HUES6 (cell line): ENCODE measurements around the gene SRC.

Source experiments
- H3K27ac ChIP-seq: 2 replicates; pipeline ENCODE4 v1.7.0; 2013; ENCODE audit warnings: low read depth, mild to moderate bottlenecking, low read length, inconsistent platforms
- H3K27me3 ChIP-seq: 2 replicates; pipeline ENCODE4 v1.6.1; 2013; ENCODE audit warnings: low read length; ENCODE audit not compliant: control insufficient read depth, insufficient read depth
- H3K36me3 ChIP-seq: 2 replicates; pipeline ENCODE4 v1.6.1; 2013; ENCODE audit warnings: low read length; ENCODE audit not compliant: control insufficient read depth, insufficient read depth
- H3K4me1 ChIP-seq: 2 replicates; pipeline ENCODE4 v1.6.1; 2013; ENCODE audit warnings: low read length; ENCODE audit not compliant: control insufficient read depth, insufficient read depth
- H3K4me3 ChIP-seq: 2 replicates; pipeline ENCODE4 v1.5.1; 2013; ENCODE audit warnings: low read depth, low read length
- H3K9ac ChIP-seq: one replicate; pipeline ENCODE4 v1.6.1; 2013; ENCODE audit warnings: mild to moderate bottlenecking, low read length
- H3K9me3 ChIP-seq: 2 replicates; pipeline ENCODE4 v1.6.1; 2013; ENCODE audit warnings: low read depth, low read length; ENCODE audit not compliant: control insufficient read depth, insufficient read depth

The SRC gene

DNA sequence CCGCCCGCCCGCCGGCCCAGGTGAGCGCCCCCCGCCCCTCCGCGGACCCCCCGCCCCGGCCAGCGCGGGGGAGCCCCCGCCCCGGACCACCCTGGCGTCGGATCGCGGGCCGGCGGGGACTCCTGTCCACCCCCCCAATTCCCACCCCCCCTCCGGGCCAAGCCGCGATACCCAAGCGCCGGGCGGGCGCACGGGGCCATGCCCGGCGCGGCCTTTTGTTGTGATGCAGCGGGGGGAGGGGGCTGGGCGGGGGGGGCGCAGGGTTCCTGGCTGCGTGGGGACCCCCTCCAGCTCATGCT is 245 bp downstream of the SRC start:
- Histone ChIP-seq H3K4me1 (peaks cover 38% of the 10 kb centered on the region), H3K4me3 (peak overlapping the region; percentile 69), H3K9ac (peak overlapping the region; percentile 56), H3K27ac (no peak overlapping the region), H3K9me3 (no peaks in the 10 kb centered on the region), H3K36me3 (peaks cover 23% of the 10 kb centered on the region; the same call in 1 of the 2 replicates), H3K27me3 (no peaks in the 10 kb centered on the region)

- no peaks in the 10 kb centered on the region for H3K27me3 ChIP-seq
- peak overlapping the region; percentile 77 for H3K9ac ChIP-seq
- no peak overlapping the region for H3K27ac ChIP-seq
These were observed 801 bp downstream of the SRC start for GRCh38 chr20:37346535-37347346.

GRCh38 chr20:37347347-37347823 is 1.4 kb downstream of the SRC start:
- no peaks in the 10 kb centered on the region for H3K9me3 ChIP-seq
- H3K27me3 ChIP-seq, result no peaks in the 10 kb centered on the region
- H3K4me1 ChIP-seq, result peaks cover 35% of the 10 kb centered on the region
- H3K36me3 ChIP-seq, result peaks cover 30% of the 10 kb centered on the region; the same call in 1 of the 2 replicates
- H3K4me3 ChIP-seq, result peak overlapping the region; percentile 69
- no peak overlapping the region for H3K27ac ChIP-seq
- peak overlapping the region; percentile 77 for H3K9ac ChIP-seq

More at GRCh38 chr20:37346535-37347346, 801 bp downstream of the SRC start:
- Histone ChIP-seq H3K36me3 (peaks cover 26% of the 10 kb centered on the region; the same call in 1 of the 2 replicates), H3K9me3 (no peaks in the 10 kb centered on the region), H3K4me1 (peaks cover 35% of the 10 kb centered on the region), H3K4me3 (peak overlapping the region; percentile 69)

DNA sequence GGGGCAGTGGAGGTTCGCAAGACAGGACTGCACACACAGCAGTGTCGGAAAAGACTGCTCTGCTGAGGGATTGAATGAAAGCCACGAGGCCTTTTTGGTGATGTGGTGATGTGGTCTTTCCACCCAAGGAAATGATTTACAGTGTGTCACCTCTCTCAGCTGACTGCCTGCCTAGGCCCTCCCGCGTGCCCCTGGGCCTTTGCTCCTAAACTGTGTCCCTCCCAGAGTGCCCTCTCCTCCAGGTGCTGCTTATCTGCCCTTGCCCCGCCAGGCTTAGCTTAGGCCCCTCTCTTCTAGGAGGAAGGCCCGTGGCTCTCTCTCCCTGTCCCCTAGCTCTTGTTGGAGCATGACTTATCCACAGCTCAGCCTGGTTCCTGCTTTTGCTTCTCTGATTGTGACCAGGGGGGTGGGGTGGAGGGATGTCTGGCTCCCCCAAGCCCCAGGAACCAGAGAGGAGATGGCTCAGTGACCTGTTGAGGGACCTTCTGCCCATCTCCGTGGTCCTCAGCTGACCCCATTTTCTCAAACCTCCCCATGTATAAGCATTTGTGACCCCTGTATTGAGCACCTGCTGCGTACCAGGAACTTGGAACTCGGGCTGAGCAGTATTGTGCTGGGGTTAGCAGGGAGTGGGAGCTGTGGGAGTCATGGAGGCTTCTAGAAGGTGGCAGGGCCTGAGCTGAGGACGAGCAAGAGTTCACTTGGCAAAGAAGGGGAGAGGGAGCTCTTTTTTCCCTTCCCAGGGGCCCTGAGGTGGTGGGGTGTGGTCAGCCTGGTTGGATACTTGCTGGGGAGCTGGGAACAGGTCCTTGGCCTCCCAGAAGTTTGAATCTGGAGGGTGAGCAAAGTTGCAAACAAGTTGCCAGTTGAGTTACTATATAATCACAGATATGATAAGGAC is 2.2 kb downstream of the SRC start:
- Histone ChIP-seq H3K36me3 (peaks cover 30% of the 10 kb centered on the region; the same call in 1 of the 2 replicates), H3K27ac (no peak overlapping the region), H3K4me1 (peaks cover 35% of the 10 kb centered on the region), H3K9ac (peak overlapping the region; percentile 77), H3K4me3 (peak overlapping the region; percentile 69; the same call in 1 of the 2 replicates), H3K27me3 (no peaks in the 10 kb centered on the region), H3K9me3 (no peaks in the 10 kb centered on the region)

DNA sequence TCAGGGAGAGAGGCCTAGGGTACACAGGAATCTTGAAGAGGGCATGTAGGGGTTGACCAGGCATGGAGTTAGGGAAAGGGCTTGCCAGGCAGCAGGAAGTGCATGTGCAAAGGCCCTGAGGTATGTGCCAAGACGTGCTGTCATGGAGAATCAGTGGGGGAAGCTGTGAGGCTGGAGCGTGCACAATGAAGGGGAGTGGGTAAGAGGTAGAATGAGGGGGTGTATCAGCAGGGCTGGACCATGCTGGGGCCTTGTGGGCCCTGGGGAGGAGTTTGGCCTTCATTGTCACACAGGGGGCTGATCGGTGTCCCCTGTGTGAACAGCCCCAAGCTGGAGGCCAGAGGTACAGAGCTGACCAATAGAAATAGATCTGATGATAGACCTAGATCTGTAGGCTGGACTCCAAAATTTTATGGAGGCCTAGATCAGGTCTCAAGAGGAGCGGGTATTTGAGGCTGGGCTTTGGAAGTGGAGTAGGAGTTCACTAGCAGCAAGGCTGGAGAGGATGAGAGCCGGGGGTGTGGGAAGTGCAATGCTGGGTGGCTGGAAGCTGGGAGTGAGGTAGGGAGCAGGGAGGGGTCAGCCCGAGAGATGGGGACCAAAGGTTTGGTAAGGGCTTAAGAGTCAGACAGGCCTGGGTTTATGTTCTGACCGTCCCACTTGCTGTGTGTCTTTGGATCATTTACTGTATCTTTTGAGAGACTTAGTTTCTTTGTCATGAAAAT is 3.0 kb downstream of the SRC start:
- H3K36me3 ChIP-seq, result peaks cover 36% of the 10 kb centered on the region; the same call in 1 of the 2 replicates
- H3K4me1 ChIP-seq, result peaks cover 35% of the 10 kb centered on the region
- H3K4me3 ChIP-seq, result no peak overlapping the region; the same call in 1 of the 2 replicates
- no peaks in the 10 kb centered on the region for H3K27me3 ChIP-seq
- no peaks in the 10 kb centered on the region for H3K9me3 ChIP-seq
- H3K27ac ChIP-seq, result no peak overlapping the region
- H3K9ac ChIP-seq, result peak overlapping the region; percentile 21

- peaks cover 40% of the 10 kb centered on the region; the same call in 1 of the 2 replicates for H3K36me3 ChIP-seq
- peak overlapping the region; percentile 21 for H3K9ac ChIP-seq
- no peak overlapping the region for H3K27ac ChIP-seq
- H3K4me3 ChIP-seq, result no peak overlapping the region; the same call in 1 of the 2 replicates
- H3K9me3 ChIP-seq, result no peaks in the 10 kb centered on the region
- no peaks in the 10 kb centered on the region for H3K27me3 ChIP-seq
- H3K4me1 ChIP-seq, result peaks cover 29% of the 10 kb centered on the region
These were observed 3.9 kb downstream of the SRC start for GRCh38 chr20:37349517-37350491.

DNA sequence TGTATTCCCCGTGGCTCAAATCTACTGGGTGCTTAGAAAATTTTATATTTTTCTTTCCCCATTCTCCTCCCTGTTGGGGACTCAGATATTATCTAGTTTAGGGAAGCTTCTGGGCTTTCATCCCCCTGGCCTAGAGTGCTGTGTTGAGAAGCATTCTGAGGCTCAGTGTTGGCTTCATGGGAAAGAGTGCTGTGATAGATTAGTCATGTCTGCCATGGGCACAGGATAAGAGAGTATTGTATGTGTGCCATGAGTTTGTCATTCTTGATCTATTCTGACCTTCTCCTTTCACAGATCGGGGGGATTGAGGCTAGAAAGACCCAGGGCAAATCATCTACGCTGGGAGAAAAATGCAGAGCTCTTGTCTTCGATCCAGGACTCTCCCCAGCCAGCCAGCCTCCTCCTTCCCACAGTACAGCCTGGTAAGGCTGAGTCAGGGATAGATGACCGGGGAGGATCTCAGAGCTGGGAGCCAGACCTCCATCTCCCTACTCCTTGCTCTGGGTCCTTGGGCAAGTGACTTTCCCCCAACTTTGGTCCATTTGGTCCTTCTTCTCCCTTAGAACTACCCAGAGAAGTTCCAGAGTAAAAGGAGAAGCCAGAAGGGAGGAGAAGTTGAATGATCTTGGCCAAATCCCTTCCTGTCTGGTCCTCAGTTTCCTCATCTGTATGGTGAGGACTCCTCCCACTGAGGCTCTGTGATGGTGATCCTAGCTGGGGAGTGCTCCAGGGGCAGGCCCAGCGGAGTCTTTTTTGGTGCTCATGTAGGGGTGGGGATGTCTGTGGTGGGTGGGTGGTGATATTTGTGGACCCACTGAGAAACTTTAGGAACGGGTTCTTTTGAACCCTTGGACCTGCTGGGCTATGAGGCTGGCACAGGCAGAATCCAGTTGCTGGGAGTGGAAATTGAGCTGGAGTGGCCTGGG is 5.0 kb downstream of the SRC start:
- Histone ChIP-seq H3K9me3 (no peaks in the 10 kb centered on the region), H3K27ac (no peak overlapping the region), H3K9ac (no peak overlapping the region), H3K4me3 (no peak overlapping the region), H3K27me3 (no peaks in the 10 kb centered on the region), H3K36me3 (peaks cover 40% of the 10 kb centered on the region; the same call in 1 of the 2 replicates), H3K4me1 (peaks cover 21% of the 10 kb centered on the region)

- Histone ChIP-seq H3K9ac (no peak overlapping the region), H3K4me3 (no peak overlapping the region), H3K27me3 (no peaks in the 10 kb centered on the region), H3K36me3 (peaks cover 40% of the 10 kb centered on the region; the same call in 1 of the 2 replicates), H3K4me1 (peaks cover 22% of the 10 kb centered on the region), H3K9me3 (no peaks in the 10 kb centered on the region), H3K27ac (no peak overlapping the region)
These were observed 6.0 kb downstream of the SRC start for GRCh38 chr20:37351689-37352607.
